ENCODE results near the gene SIK3. TPM values are rescaled to one million over a fixed set of nuclear protein-coding genes. Genes with fewer than 3 reads are reported as not detected.

Gene SIK3
- total and polyA plus RNA-seq, 12 donors = 9.9 to 47.3 (median 36.5) TPM

DNA sequence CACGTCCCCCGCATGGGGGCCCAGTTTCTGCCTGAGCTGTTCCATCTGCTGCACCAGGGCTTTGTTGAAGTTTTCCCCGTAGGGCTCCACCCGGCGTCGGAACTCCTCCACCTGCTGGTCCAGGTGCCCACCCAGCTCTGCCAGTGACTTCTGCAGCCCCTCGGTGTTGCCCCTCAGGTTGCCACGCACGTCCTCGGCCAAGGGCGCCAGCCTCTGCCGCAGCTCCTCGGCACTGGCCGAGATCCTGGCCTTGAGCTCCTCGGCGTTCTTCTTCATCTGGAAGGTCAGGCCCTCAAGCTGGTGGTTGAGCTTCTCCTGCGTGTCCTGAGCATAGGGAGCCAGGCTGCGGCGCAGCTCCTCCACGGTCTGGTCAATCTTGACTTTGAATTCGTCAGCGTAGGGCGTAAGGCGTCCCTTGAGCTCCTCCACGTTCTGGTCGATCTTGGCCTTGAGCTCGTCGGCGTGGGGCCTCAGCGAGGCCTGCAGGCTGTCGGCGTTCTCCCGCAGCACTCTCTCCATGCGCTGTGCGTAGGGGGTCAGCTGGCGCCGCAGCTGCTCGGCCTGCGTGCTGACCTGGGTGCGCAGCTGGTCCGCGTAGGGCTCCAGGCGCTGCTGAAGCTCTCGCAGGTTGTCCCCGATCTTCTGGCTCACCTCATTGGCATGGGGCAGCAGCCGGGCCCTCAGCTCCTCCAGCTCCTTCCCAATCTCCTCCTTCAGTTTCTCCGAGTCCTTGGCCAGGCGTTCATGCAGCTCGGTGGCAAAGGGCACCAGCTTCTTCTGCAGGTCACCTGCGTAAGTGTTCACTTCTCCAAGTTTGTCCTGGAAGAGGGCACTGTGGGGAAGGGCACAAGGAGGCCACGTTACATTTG is 276.9 kb downstream of the SIK3 start:
- H3K9me3 ChIP-seq = no peaks in the 10 kb centered on the region
- TF ChIP-seq, protein P1, sequence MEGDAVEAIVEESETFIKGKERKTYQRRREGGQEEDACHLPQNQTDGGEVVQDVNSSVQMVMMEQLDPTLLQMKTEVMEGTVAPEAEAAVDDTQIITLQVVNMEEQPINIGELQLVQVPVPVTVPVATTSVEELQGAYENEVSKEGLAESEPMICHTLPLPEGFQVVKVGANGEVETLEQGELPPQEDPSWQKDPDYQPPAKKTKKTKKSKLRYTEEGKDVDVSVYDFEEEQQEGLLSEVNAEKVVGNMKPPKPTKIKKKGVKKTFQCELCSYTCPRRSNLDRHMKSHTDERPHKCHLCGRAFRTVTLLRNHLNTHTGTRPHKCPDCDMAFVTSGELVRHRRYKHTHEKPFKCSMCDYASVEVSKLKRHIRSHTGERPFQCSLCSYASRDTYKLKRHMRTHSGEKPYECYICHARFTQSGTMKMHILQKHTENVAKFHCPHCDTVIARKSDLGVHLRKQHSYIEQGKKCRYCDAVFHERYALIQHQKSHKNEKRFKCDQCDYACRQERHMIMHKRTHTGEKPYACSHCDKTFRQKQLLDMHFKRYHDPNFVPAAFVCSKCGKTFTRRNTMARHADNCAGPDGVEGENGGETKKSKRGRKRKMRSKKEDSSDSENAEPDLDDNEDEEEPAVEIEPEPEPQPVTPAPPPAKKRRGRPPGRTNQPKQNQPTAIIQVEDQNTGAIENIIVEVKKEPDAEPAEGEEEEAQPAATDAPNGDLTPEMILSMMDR (IDR thresholded peaks at IDR 0.05) = no peak
- WGBS, 2 donors = 92 to 95% methylated on average over 51 of the region's 51 CpGs
- H3K27ac ChIP-seq = no peak overlapping the region
- ATAC-seq = no peak
- H3K4me1 ChIP-seq = no peaks in the 10 kb centered on the region
- no peak for DNase-seq
- no peaks in the 10 kb centered on the region for H3K36me3 ChIP-seq
- intact Hi-C loops (cut with DNase I) = no loop called here
- H3K27me3 ChIP-seq = no peaks in the 10 kb centered on the region
- no peak overlapping the region for H3K4me3 ChIP-seq

DNA sequence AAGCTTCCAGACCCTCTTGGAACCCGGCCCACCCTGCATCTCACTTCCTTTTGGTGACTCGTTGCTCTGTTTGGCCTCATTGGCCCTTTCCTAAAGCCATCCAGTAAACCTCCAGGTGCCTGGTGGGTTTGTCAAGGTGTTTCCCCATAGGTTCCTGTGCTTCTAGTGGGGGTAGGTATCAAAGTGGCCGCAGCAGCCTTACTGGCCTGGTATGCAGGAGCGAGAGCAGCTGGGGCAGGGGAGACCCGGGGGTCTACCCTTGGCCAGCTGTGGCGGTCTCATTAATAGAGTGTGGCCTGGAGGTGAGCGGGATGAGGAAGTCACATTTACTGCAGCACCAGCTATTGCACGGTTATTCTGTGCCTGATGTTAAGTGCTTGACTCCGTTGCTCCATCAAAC is 279.2 kb downstream of the SIK3 start:
- Histone ChIP-seq H3K4me3 (no peak overlapping the region), H3K27me3 (no peaks in the 10 kb centered on the region), H3K36me3 (no peaks in the 10 kb centered on the region), H3K4me1 (peaks cover 0 to 7% (median 0%) of the 10 kb centered on the region in 9 donors), H3K27ac (no peak overlapping the region), H3K9me3 (no peaks in the 10 kb centered on the region)
- 89 to 90% methylated on average over 9 of the region's 9 CpGs for WGBS, 2 donors
- intact Hi-C loops (cut with DNase I) = no loop called here
- DNase-seq (no peak), ATAC-seq (no peak)
- TF ChIP-seq, protein P1 (IDR thresholded peaks at IDR 0.05) = no peak

DNA sequence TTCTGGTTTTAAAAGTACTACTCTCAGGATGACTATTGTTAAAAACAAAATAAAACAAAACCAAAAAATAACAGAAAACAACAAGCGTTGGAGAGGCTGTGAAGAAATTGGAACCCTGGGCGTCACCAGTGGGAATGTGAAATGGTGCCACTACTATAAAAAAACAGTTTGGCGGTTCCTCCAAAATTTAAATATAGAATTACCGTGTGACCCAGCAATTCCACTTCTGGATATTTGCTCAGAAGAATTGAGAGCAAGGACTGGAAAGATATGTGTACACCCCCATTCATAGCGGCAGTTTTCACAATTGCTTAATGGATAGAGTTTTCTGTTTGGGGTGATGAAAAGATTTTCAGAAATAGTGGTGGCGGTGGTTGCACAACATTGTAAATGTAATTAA is 283.7 kb downstream of the SIK3 start:
- peaks cover 0 to 4% (median 0%) of the 10 kb centered on the region in 11 donors for H3K9me3 ChIP-seq
- no peaks in the 10 kb centered on the region for H3K27me3 ChIP-seq
- ATAC-seq (peak in 2 of 8 donors; percentile 35 to 69), DNase-seq (no peak)
- peak overlapping the region in 2 of 10 donors; percentile 14 to 53 for H3K27ac ChIP-seq
- H3K36me3 ChIP-seq = no peaks in the 10 kb centered on the region
- 61 to 77% methylated on average over 6 of the region's 6 CpGs for WGBS, 2 donors
- TF ChIP-seq, protein P1 (IDR thresholded peaks at IDR 0.05) = no peak
- intact Hi-C loops (cut with DNase I) = no loop called here
- H3K4me3 ChIP-seq = no peak overlapping the region
- H3K4me1 ChIP-seq = peaks cover 0 to 13% (median 0%) of the 10 kb centered on the region in 9 donors

DNA sequence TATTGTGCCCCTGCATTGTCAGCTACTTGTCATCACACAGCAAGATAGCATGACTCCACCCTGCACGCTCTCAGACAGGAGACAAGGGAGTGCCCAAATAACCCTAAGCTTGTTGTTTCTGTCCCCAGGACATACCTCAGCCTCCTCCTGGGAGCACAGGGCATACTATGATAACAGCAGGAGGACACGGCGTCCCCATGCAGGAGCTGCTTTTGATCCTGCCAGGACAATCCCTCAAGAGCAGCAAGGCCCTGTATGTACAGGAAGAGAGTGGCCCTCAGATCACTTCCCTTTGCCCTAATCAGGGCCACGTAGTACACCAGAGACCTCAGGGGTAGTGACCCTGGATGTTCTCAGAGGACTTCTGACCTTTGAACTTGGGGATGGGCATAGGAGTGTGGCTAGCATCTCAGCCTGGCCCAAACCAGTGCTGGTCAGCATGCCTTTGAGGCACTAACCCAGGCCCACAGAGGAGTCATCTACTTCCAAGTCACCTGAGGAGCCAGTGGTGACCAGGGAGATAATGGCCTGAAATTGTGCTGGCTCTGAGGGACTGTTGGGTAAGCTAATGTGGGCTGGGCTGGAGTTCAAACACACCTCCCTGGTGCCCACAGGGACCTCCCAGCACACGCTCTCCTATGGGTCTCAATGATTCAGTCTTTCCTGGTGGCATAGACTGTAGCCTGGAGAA is 284.3 kb downstream of the SIK3 start:
- 35 to 44% methylated on average over 5 of the region's 5 CpGs for WGBS, 2 donors
- Histone ChIP-seq H3K4me3 (no peak overlapping the region), H3K27ac (peak overlapping the region in 2 of 10 donors; percentile 14 to 53), H3K4me1 (peaks cover 0 to 13% (median 0%) of the 10 kb centered on the region in 9 donors), H3K9me3 (peaks cover 0 to 4% (median 0%) of the 10 kb centered on the region in 11 donors), H3K27me3 (no peaks in the 10 kb centered on the region), H3K36me3 (no peaks in the 10 kb centered on the region)
- TF ChIP-seq, protein P1 (IDR thresholded peaks at IDR 0.05) = no peak
- intact Hi-C loops (cut with DNase I) = no loop called here
- ATAC-seq = peak in 6 of 8 donors; percentile 11 to 83 (median 48)
- DNase-seq = no peak
